ENCODE measurements around the gene POLR1F. TPM values are rescaled to one million over a fixed set of nuclear protein-coding genes. Genes with fewer than 3 reads are reported as not detected.

The POLR1F gene
- total and polyA plus RNA-seq, 2 donors (not counting 3 experiments of a cell fraction or from before 2014, with no cell fraction given) = 10.4 to 27.0 TPM

GRCh38 chr7:19698331-19698730, 10.5 kb downstream of the POLR1F start:
- H3K9me1 ChIP-seq (replicated peaks; ENCODE audit: control insufficient read depth, extremely low read depth, insufficient read depth, low read length) = no peaks in the 10 kb centered on the region
- TF ChIP-seq POLR2AphosphoS5 (IDR thresholded peaks at IDR 0.05; ENCODE audit: insufficient read depth, low read depth, low read length) (no peak), GATA2 (IDR thresholded peaks at IDR 0.05; ENCODE audit: insufficient read depth, insufficient read length, low read depth, low read length) (no peak), FOS (IDR thresholded peaks at IDR 0.05; ENCODE audit: borderline replicate concordance, insufficient read depth, low read length) (no peak), CTCF (IDR thresholded peaks at IDR 0.05; ENCODE audit: extremely low read depth in 1 of 2, insufficient read depth in 1 of 2, low read depth in 1 of 2, low read length in 2 of 2) (no peak), MYC (IDR thresholded peaks at IDR 0.05; ENCODE audit: low read depth, low read length) (no peak), MAX (IDR thresholded peaks at IDR 0.05; ENCODE audit: insufficient read depth, insufficient read length) (no peak), POLR2A (IDR thresholded peaks at IDR 0.05; ENCODE audit: low read depth, low read length) (no peak), JUN (IDR thresholded peaks at IDR 0.05; ENCODE audit: borderline replicate concordance, insufficient read depth, insufficient read length, low read depth) (no peak), EZH2 (IDR thresholded peaks at IDR 0.05; ENCODE audit: borderline replicate concordance, low read depth, low read length, severe bottlenecking) (no peak)
- ChIA-PET POLR2A (no interaction called here), CTCF (interaction anchor here (1.3 kb wide), 1 partner anchor 9 kb away, joined by 3 read pairs; no protein-coding TSS in a partner anchor)
- no peak overlapping the region for H3K9ac ChIP-seq (replicated peaks; ENCODE audit: extremely low read depth, insufficient read depth, low read length)
- dilution Hi-C loops (cut with MboI; ENCODE audit: extremely low pct_ligation_motif_present, low sequenced_read_pairs) (no loop called here), intact Hi-C loops (cut with micrococcal nuclease) (no loop called here)
- FAIRE-seq (no peak), DNase-seq (ENCODE audit: low read depth, low spot score) (no peak)
- no peaks in the 10 kb centered on the region for H4K20me1 ChIP-seq (replicated peaks; ENCODE audit: control insufficient read depth, extremely low read depth, insufficient read depth, low read length)
- H3K4me1 ChIP-seq (ENCODE audit: control insufficient read depth, extremely low read depth, insufficient read depth, low read length) = no peaks in the 10 kb centered on the region
- no peaks in the 10 kb centered on the region for H3K27me3 ChIP-seq (ENCODE audit: control insufficient read depth in 2 of 2, insufficient read depth in 2 of 2, low read length in 2 of 2)
- H3K27ac ChIP-seq (ENCODE audit: insufficient read depth, low read depth, low read length) = no peak overlapping the region
- no peak overlapping the region for H3K4me2 ChIP-seq (ENCODE audit: insufficient read depth, low read length)
- H3K36me3 ChIP-seq (ENCODE audit: control insufficient read depth in 2 of 2, extremely low read depth in 1 of 2, insufficient read depth in 2 of 2, low read length in 2 of 2) = peaks cover 2 to 7% of the 10 kb centered on the region in 2 experiments
- H3K4me3 ChIP-seq (replicated peaks in 1 of 3; ENCODE audit: insufficient read depth in 1 of 3, low read depth in 1 of 3, low read length in 3 of 3) = no peak overlapping the region
- H3K79me2 ChIP-seq (ENCODE audit: control insufficient read depth, insufficient read depth, low read length) = peaks cover 10% of the 10 kb centered on the region
- no TSS peak for BruUV-seq (replicated peaks)
- H2AFZ ChIP-seq (ENCODE audit: low read depth, low read length) = no peak overlapping the region
- H3K9me3 ChIP-seq (replicated peaks; ENCODE audit: control insufficient read depth, insufficient read depth, low read length) = no peaks in the 10 kb centered on the region
